ENCODE results near the gene ZFYVE28.

Gene ZFYVE28

DNA sequence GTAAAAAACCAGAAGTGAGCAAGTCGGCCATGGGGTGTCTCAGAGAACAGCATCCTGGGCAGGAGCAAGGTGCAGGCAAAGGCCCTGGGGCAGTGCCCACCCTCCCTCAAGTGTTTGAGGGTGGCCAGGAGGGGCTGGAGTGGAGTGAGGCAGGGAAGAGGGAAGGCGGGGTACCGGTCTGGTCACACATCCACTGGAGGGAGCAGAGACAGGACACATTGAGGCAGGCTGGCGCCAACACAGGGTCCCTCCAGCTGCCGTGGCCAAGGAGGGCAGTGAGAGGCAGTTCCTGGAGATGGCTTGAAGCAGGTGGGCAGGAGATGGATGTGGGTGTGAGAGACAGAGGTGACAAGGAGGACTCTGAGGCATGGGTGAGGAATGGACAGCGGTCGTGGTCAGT is 30.1 kb upstream of the ZFYVE28 start:
- no peak overlapping the region for H3K27ac ChIP-seq
- H3K4me3 ChIP-seq = no peak overlapping the region

DNA sequence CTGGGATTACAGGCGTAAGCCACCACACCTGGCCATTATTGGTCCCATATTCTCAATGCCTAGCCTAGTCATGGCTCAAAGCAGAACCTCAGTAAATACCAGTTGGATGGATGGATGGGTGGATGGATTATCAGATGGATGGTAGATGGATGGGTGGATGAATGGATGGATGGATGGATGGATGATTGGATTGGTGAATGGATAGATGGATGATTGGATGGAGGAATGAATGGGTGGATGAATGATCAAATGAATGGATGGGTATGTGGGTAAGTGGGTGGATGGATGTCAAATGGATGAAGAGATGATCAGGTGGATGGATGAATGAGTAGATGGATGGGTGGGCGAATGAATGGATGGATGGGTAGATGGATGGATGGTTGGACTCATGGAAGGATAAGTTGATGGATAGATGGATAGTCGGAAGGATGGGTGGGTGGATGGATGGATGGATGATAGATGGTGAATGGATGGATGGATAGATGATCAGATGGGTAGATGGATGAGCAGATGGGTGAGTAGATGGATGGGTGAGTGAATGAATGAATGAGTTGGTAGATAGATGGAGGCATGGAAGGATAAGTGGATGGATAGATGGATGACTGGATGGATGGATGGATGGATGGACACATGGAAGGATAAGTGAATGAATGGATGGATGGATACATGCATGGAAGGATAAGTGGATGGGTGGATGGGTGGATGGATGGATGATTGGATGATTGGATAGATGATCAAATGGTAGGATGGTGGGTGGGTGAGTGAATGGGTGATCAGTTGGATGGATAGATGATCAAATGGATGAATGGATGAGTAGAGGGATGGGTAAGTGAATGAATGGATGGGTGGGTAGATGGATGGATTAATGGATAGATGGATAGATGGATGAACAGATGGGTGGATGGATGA is 28.5 kb upstream of the ZFYVE28 start:
- Histone ChIP-seq H3K4me3 (no peak overlapping the region), H3K27ac (no peak overlapping the region)

DNA sequence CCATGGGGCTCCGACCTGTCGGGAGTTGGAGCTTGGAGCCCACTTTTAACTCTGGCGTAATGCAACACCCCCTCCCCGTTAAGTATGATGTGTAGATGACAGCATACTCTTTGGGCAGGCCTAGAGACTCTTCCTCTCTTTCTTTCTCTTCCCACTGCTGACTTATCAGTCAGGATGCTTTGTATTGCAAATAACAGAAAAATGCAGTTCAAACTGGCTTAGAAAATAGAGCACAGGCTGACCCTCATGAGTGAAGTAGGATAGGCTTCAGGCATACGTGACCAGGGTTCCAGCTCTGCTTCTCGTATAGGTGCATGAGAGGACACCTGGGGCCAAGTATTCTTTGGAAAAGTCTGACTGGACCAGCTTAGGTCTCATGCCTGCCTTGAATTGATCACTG is 27.1 kb upstream of the ZFYVE28 start:
- Histone ChIP-seq H3K4me3 (no peak overlapping the region), H3K27ac (no peak overlapping the region)

DNA sequence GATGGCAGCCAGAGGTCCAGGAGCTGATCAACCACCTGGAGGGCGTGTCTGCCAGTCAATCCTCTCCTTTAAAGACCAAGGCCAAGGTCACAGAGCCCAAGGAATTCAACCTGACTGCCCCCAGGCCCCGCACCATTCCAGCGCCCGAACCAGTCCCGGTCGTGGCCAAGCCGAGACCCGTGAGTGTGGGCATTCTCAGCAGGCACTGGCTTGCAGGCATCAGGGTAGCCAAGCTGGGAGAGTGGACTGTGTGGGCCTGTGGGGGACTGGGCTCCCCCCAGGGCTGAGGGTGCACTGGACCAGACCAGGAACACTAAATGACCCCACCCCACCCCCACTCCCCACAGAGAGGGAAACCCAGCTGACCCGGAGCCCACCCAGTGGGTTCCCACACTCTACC is 26.7 kb upstream of the ZFYVE28 start:
- H3K27ac ChIP-seq = no peak overlapping the region

DNA sequence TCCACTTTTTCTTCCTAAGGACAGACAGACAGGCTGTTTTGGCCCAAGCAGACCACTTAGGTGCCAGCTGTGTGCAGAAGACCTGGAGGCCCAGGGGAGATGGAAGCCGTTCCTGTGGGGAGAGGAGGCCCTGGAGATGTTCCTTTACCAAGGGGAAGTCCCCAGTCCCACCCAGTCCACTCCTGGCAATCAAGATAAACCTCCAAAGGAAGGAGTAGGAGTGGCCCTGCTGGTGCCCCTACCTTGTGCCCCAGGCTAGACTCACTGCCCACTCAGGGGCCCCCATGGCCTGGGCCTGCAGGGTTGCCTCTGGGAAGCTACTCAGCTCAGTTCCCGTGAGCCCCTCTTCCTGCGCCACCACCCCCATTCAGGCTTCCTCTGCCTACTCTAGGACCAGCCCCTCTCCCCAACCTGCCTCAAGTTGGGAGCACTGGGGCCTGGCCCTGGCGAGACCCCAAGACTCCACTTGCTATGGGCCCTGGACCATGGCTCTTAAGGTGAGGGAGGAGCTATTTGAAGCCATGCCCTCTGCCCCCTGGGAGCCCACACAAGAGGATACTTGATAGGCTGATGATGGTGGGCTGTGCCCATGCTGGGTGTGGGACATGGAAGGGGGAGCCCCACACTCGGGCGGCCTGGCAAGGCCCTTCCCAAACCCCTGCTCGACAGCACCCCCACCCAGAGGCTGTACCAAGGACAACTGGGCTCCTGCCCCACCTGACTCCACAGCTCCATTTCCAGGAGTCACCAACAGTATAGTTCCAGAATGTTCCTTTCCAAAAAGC is 25.7 kb upstream of the ZFYVE28 start:
- H3K27ac ChIP-seq = no peak overlapping the region

More for the DNA sequence above, 26.7 kb upstream of the ZFYVE28 start:
- no peak overlapping the region for H3K4me3 ChIP-seq

DNA sequence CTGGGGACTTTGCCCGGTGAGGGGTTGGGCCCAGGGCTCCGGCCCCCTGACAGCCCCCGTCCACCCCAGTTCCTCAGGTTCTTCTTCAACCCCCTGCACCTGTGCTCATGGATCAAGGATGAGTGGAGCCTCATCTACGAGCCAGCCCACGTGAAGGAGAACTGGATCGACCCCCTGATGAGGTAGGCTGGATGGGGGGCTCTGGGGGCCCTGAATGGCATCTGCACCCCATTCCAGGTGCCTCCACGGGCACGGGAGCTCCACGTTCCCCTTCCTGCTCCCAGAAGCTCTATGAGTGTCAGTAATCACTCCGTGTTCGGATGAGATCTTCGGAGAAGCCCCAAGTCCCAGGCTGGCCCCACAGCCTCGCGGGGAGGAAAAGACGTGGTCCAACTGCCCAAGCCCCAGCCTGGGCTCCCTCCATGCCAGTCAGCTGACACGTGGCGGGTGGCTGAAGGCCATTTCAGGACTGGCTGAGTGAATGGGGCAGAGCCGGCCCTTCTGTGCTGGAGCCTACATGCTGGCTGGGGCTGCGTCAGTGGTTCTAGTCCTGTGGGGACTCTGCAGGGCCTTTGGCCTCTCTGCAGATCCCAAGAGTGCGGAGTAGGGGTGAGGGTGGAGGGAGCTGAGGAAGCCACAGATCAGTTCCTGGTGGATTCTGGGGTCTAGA is 24.8 kb upstream of the ZFYVE28 start:
- no peak overlapping the region for H3K4me3 ChIP-seq
- no peak overlapping the region for H3K27ac ChIP-seq

More for the DNA sequence above, 25.7 kb upstream of the ZFYVE28 start:
- H3K4me3 ChIP-seq = no peak overlapping the region

DNA sequence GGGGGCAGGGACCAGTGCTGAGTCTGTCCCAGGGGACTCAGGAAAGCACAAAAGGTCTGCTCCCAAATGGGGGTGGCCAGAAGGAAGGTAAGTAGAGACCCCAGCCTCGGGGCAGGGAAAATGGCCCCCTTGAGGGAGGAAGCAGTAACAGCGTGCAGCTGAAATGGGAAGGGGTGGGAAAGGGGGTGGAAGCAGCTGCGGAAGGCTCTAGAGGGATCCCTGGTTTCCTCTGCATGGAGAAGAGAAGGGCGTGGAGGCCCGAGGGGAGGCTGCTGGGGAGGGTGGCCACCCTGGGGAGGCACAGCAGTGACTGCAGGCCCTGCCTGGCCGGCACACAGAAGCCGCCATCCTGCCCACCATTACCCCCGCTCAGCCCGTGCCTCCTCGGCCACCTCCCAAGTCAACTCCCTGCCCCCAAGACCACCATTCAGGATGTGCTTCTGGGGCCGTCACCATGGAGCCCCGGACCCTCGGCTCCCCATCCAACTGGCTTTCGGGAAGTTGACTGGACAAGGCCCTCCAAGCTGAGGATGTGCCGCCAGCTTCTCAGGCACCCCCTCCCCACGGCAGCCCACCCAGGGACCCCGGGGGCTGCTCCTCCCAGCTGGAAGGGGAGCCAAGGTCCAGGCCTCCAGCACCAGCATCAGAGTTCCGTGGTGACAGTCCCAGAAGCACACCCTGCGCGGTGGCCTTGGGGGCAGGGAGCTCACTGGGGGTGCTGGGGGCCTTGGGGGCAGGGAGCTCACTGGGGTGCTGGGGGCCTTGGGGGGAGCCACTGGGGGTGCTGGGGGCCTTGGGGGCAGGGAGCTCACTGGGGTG is 23.9 kb upstream of the ZFYVE28 start:
- no peak overlapping the region for H3K4me3 ChIP-seq
- no peak overlapping the region for H3K27ac ChIP-seq

DNA sequence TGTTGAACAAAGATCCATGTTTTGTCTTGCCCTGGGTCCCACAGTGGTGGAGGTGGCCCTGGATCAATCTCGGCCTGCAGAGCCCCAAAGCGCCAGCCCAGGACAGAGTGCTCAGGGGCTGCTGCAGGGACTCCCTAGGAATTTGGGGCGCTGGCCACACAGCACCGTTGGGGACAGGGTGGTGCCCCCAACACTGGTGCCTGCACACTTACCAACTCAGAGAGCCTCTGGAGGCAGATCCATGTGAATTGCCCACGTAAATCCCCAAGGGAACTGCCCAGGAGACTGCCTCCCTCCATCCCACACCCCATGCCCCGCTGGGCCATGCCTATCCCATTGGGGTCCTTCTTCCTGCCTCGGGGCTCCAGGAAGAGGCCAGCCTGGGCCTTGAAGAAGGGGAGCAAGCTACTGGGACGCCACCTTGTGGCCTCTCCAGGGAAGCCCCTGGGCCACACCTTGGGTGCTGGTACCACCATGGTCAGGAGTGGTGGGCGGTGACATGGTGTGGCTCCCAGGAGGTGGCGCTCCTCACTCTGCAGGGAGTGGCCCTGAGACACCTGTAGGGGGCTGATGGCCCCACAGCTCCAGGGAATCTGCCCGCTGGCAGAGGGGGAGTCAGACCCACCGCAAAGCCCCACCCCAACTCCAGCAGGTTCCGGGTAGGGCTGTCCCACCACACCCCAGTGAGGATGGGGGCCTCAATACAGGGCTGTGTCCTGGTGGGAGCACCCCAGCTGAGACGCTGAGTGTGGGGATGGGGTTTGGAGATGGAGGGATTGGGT is 23.1 kb upstream of the ZFYVE28 start:
- Histone ChIP-seq H3K4me3 (no peak overlapping the region), H3K27ac (no peak overlapping the region)

DNA sequence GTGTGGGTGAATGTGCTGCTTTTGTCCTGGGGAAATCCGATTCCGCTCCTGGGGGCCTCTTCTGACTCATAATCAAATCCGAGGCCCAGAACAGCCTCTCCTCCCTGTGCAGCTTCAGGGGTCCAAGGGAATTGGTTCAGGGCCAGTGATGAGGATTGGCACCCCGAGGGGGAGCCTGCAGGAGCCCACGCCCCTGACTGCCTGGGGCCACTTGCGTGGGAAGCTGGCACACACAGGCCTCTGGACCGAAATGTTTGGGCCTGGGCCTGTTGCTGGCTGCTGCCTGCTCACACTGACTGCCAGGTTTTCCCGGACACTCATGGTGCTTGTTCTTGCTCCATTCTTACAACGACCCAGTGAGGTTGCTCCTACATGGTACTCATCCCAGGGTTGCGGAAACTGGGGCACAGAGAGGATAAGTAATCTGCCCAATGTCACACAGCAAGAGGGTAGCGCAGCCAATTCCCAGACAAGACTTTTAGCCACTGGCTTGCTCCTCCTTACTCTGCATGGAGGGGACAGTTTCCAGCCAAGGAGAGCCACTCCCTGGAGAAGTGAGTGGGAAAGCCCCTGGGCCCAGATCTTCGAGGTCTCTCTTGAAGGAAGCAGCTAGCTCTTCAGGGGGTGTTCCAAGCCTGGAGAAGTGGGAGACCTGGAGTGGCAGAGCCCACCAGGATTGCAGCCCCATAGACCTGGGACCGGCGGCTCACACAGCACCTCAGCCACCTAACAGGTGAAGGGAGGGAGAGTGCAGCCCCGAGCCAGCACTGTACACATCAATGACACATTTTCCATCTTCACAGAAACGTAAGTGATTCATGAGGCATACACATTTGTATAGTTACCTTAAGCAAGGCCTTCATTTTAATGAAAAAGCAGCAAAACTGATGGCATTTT is 20.6 kb upstream of the ZFYVE28 start:
- Histone ChIP-seq H3K4me3 (no peak overlapping the region), H3K27ac (no peak overlapping the region)

DNA sequence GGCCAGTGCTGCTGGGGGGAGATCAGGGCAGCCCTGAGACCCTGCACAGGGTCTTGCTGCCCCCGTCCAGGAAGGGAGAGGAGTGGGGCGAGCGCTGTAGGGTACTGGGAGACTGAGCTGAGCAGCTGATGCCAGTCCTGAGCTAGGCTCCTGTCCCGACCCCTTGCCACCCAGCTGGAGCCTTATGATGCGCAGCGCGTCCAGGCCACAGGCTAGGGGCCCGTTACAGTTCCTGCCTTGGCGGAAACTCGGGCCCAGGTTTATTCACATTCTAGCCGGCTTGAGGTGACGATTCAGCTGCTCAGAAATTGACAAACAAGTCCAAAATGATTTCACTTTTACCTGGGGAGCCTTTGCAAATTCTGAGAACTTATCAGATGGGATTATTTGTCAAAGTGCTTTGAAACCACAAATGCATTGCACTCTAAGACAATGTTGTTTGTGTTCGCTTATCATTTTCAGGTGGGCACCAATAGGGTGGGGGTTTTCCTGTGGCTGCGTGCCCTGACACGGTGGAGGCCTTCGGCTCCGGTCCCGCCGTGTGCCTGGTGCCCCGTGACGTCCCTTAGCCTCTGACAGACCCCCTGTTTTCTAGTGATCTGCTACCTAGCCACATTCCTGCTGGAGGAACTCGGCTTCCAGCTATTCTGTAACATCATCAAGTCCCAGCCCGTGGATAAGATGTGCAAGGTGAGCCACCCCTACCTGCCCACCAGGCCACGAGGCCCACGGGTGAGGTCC is 19.2 kb upstream of the ZFYVE28 start:
- Histone ChIP-seq H3K4me3 (no peak overlapping the region), H3K27ac (no peak overlapping the region)

DNA sequence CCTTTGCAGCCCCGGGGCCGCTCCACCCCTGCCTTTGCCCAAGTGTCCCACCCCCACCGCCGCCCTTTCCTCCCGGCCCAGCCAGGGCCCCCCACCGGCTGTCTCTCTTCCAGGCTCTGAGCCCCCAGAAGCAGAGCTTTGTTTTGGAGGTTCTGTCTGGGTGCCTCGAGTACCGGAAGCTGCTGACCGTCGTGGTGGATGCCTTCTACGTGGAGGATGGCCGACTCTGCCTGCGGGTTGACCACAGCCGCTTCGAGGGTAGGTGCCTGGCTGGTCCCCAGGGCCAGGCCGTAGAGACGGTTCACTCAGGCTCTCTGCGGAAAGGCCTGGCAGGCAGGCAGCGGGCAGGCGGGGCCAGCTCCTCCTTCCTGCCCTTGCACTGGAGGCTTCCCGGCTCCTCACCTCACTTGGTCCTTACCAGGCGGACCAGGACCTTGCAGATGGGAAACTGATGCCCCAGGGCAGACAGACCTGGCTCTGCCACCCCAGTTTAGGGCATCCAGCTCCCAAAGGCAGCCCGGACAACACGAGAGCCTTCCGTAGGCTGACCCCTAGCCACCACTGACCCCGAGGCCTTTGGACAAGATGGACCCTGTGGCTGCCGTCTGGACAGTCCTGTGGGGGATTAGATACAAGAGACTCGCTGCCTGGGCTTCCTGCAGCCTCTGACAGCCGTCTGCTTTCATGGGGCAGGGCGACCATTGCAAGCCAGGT is 18.5 kb upstream of the ZFYVE28 start:
- Histone ChIP-seq H3K4me3 (no peak overlapping the region), H3K27ac (no peak overlapping the region)

DNA sequence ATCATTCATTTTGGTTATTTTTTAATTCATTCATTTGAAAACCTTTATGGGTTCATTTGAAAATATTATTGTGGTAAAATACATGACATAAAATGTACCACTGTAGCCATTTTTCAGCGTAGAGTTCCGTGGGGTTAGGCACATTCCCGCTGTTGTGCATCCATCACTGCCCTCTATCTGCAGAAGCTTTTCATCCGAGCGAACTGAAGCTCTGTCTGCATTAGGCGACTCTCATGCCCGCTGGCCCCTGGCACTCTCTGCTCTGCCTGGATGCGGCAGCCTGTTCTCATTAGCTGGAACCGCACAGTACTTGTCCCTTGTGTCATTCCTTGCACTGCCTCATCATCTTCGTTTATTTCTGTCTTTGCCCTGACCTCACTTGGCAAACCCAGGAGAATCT is 17.9 kb upstream of the ZFYVE28 start:
- Histone ChIP-seq H3K27ac (no peak overlapping the region), H3K4me3 (no peak overlapping the region)

DNA sequence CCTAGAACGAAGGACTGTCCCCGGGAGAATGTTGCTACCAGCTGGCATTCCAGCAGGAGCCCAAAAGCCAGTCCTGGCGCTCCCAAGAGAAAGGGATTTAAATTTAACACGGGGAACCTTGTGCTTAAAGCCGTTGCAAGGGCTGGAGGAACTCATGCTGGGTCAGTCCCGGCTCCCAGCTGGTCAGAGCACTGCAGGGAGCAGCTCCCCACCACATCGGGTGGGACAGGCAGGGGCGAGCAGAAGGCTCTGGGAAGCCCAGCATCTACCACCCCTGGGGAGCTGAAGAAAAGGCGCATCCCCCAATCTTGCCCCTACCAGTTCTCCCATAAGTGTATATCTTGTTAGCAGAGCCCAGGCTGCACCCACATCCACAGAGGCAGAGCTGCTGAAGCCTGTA is 16.0 kb upstream of the ZFYVE28 start:
- Histone ChIP-seq H3K4me3 (no peak overlapping the region), H3K27ac (no peak overlapping the region)

DNA sequence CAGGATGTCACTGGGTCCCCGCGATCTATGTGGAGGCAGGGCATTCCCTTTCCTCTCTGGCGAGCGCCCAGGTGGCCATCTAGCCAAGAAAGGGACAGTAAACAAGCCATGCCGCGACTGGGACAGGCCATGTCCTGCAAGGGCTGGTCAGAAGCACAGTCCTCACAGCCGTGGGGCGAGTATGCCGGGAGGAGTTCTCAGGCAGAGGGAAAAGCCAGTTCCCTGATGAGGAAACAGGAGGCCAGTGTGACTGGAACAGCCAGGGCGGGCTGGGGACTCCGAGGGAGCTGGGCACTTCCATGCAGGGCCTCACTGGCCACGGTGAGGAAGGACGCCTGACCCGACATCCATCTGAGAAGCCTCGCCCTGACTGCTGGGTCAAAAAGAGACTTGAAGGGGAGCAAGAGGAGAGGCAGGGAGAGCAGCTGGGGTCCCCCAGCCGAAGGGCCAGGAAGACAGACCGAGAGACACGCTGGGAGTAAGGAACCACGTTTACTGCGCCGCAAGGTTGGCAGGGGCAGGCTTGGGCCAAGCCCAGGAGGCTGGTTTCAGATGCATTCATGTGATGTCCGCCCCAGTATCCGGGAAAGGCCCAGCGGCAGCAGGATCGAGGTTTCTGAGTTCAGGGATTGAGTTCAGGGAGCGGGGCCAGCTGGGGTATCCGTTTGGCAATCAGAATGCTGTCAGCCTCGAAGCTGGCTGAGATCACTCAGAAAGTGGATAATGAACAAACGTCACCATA is 15.3 kb upstream of the ZFYVE28 start:
- Histone ChIP-seq H3K27ac (peak overlapping the region in 1 of 21 experiments; percentile 28), H3K4me3 (no peak overlapping the region)

DNA sequence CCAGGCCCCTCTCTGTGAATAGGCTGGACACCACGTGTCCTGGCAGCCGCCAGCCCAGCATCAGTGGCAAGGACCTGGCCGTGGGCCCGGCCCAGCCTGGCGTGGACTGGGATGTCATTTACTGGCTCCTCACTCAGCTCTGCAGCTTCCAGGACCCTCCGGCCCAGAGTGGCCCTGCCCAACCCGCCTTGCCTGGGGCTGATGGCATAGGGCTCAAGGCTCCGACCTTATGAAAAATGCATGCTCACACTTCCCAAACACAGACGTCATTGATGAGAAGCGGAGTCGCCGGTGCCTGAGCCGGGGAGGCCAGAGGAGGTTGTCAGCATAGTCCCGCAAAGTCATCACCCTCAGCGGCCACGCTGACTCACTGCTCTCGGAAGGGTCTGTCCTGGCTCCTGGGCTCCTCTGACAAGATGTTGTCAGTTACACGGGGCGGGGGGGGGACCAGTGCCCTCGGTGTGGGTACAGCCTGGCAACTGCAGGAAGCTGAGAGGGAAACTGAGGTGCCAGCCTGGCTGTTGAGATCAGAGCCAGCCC is 14.6 kb upstream of the ZFYVE28 start:
- Histone ChIP-seq H3K4me3 (no peak overlapping the region), H3K27ac (peak overlapping the region in 1 of 21 experiments; percentile 28)

DNA sequence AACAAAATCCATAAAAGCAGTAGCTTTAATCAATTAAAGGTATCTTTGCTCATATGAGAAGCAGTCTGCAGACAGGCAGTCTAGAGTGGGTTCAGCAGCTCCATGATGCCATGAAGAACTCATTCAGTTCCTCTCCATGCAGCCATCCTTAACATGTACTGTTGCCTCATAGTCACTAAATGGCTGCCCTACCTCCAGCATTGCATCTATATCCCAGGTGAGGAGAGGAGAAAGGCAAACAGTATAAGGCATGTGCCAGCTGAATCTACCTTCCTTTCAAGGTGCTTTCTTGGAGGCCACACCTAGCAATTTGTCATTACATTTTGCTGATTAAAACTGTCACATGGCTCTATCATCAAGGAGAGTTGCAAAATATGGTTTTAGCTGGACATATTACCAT is 13.6 kb upstream of the ZFYVE28 start:
- Histone ChIP-seq H3K27ac (no peak overlapping the region), H3K4me3 (no peak overlapping the region)

All from skin epidermis (tissue), 12 donors.